Non-pigmented ciliary epithelial cell (primary cell): ENCODE measurements around the gene ZNF180.
A peak's percentile ranks its signal among the peaks of the same experiment; 100 is the strongest.
"Not testable (repeated sequence)": the region's sequence is repeated elsewhere in the genome, so short reads cannot be mapped to it uniquely, and the experiment has no call there.

Source experiments
- DNase-seq: peaks from one replicate; pipeline ENCODE4 v3.0.0-alpha.2; 2010; ENCODE audit warnings: low read depth

Gene ZNF180

GRCh38 chr19:44499962-44500949 is at the start of gene ZNF180:
TSS of gene ZNF180 (minus strand) at chr19:44500522. CDS start at chr19:44497334, 3,188 bp downstream.
- peak; percentile 56 for DNase-seq

GRCh38 chr19:44549507-44549906 is 49.2 kb upstream of the ZNF180 start:
- DNase-seq: no peak

- DNase-seq: peak; percentile 13
These were observed 48.4 kb upstream of the ZNF180 start for GRCh38 chr19:44548736-44549135.

DNA sequence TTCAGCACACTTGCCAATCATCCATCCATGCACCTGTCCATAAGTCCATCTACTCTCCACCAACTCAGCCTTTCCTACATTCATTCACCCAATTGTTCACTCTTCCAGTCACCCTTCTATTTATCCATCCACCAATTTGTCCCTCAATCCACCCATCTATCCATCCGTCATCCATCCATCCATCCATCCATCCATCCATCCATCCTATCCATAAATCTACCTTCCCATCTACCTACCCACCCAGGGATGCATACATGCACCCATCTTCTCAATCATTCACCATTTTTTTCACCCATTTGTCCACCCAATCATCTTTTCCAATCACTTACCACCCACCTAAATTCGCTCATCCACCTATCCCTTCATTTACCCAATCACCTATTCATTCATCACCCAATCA is 43.7 kb upstream of the ZNF180 start:
- DNase-seq: no peak

DNA sequence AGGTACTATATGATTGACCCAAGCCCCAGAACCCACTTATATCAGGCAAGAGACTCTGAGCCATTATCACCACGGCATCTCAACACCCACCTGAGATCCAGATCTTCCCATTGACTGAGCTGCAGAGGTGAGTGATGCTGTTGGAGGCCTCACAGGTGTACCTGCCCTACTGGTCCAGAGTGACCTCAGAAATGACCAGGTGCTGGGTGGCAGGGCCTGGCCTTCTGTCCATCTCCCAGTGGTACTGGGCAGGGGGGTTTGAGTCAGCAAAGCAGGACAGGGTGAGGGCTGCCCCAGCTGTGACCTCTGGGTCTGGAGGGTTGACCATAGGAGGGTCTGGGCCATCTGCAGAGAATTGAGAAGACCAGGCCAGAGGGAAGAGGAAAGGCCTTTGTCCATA is 42.3 kb upstream of the ZNF180 start:
- no peak for DNase-seq

- no peak for DNase-seq
These were observed 40.4 kb upstream of the ZNF180 start for GRCh38 chr19:44540736-44541135.

DNA sequence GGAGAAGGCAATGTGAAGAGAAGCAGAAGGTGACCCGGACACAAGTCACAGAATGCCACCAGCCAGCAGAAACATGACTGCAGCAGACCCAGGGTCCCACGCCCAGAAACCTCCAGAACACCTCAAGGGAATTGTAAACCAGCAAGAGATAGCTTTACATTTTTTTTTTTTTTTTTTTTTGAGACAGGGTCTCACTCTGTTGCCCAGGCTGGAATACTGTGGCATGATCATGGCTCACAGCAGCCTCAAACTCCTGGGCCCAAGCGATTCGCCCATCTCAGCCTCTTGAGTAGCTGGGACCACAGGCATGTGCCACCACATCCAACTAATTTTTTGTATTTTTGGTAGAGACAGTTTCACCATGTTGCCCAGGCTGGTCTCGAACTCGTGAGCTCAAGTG is 39.7 kb upstream of the ZNF180 start:
- no peak for DNase-seq

- no peak for DNase-seq
These were observed 39.0 kb upstream of the ZNF180 start for GRCh38 chr19:44539236-44539826.

- DNase-seq: not testable (repeated sequence)
These were observed 35.0 kb upstream of the ZNF180 start for GRCh38 chr19:44535361-44535760.

DNA sequence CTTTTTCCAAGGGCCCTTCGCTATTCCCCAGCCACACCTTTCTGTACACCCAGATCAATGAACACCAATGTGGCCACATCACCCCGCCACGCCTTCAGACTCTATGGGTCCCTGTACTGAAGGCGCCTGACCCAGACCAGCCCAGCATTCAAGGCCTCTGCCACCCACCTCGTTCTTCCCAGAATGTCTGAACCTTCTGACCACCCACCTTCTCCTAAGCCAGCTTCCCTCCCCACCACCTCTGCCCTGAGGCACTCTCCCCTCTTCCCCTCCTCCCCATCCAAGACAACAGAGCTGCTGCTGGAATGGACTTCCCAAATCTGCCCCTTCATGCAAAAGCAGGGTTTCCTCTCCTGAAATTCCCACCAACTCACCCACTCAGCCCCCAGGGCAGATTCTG is 32.5 kb upstream of the ZNF180 start:
- DNase-seq: no peak

- DNase-seq: no peak
These were observed 30.5 kb upstream of the ZNF180 start for GRCh38 chr19:44530777-44531176.

GRCh38 chr19:44529536-44529935 is 29.2 kb upstream of the ZNF180 start, which contains the start of gene CEACAM20:
TSS of gene CEACAM20 (minus strand) at chr19:44529675. CDS start at chr19:44529509, 166 bp downstream.
- no peak for DNase-seq

DNA sequence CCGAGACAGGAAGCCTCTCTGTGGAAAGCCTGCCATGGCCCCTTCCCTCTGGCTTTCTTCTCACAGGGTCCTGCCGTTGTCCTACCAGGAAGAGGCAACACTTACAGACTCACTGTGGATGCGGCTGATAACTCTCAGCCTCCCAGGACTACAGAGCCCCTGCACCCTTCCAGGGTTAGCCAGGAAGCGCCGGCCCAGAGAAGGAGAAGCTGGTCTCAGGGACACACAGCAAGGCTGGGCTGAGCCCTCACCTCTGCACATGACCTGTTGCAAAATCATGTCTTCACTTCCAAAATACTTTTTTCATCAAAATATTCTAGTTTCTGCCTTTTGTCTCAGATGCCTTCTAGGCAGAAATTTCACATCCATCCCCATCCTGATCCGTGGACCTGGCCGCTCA is 27.2 kb upstream of the ZNF180 start:
- no peak for DNase-seq

- no peak for DNase-seq
These were observed 25.6 kb upstream of the ZNF180 start for GRCh38 chr19:44525721-44526430.

DNA sequence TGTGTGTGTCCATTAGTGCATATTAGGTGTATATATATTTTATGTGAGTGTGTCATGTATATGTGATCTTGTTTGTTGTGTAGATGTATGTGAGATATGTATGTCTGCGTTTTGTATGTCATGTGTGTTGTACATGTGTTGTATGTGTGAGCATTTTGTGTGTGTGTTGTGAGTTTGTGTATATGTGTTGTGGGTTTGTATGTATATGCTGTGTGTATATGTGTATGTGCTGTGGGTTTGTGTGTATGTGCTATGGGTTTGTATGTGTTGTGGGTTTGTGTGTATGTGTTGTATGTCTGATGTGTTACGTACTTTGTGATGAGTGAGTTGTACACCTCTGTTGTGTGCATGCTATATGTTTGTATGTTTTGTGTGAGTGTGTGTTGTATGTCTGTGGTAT is 21.0 kb upstream of the ZNF180 start:
- DNase-seq: no peak

GRCh38 chr19:44517146-44517545 is 16.8 kb upstream of the ZNF180 start:
- DNase-seq: no peak

DNA sequence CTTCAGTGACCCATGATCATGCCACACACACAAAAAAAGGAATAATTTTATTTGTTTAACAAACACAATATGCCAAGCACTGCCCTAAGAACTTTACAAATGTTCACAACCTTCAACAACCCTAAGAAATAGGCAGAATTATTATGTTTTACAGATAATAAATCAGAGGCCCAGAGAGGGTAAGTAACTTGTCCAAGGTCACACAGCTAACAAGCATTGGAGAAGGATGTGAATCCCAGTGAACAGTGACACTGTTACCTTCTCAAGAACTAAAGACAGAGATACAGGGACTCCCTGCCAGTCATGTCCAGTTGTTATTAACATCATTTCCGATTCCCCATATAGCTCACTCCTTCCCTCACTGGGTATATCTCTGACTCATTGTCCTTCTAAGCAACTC is 15.6 kb upstream of the ZNF180 start:
- no peak for DNase-seq

GRCh38 chr19:44515031-44515430 is 14.7 kb upstream of the ZNF180 start:
- DNase-seq: no peak

GRCh38 chr19:44512326-44513298 is 12.3 kb upstream of the ZNF180 start:
- peak; percentile 23 for DNase-seq

DNA sequence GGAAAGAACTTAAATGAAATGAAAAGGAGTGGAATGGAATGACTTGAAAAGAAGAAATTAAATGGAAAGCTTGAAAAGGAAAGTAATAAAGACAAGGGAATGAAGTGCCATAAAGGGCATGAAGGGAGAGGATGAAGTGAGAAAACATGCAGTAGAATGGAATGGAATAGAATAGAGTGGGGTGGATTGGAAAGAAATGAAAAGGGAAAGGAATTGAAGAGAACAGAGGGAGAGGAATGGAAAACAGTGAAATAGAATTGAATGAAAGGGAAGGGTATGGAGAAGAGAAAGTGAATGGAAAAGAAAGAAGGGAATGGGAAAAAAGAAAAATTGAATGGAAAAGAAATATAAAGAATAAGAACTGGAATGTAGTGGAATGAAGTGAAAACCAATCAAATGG is 9.2 kb upstream of the ZNF180 start:
- DNase-seq: no peak

- no peak for DNase-seq
These were observed 763 bp downstream of the ZNF180 start for GRCh38 chr19:44499559-44499958.
